ENCODE data around the gene LGALS1.

Gene LGALS1

DNA sequence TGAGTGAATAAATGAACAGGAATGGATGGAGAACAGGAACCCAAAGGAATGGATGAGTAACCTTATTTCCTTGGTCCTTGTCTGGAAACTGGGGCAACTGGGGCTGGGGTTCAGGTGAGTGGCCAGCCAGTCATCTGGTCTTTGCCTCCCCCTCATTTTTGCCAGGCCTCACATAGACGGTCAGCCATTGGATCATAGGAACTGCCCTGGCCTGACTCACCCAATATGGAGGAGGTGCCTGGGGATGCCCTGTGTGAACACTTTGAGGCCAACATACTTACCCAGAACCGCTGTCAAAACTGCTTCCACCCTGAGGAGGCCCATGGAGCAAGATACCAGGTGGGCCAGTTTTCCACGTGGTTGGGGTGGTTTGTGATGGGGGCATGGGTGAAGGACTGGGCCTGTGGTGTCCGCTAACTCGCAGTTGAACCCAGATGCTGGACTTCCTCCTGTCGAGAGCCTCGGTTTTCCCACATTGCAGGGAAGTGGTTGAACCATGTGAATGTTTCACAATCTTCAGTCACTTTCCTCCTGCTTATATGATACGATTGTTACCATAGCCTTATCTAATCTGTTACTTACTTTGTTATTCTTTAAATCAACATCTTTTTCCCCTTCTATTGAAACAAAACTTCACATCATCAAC is 25.8 kb downstream of the LGALS1 start:
- H3K27me3 ChIP-seq (ENCODE audit: control insufficient read depth, insufficient read depth, low read length): no peaks in the 10 kb centered on the region
- H3K9ac ChIP-seq (ENCODE audit: low read length): no peak overlapping the region
- H3K27ac ChIP-seq (ENCODE audit: low read length): no peak overlapping the region
- no peaks in the 10 kb centered on the region for H3K4me1 ChIP-seq (ENCODE audit: control insufficient read depth, low read depth, low read length)
- H3K4me3 ChIP-seq (ENCODE audit: low read length): no peak overlapping the region
- no peaks in the 10 kb centered on the region for H3K9me3 ChIP-seq (ENCODE audit: control insufficient read depth, low read depth, low read length)
- H3K36me3 ChIP-seq (ENCODE audit: control insufficient read depth, low read depth, low read length): peaks cover 39% of the 10 kb centered on the region

- H3K9ac ChIP-seq (ENCODE audit: low read length): no peak overlapping the region
- H3K4me1 ChIP-seq (ENCODE audit: control insufficient read depth, low read depth, low read length): no peaks in the 10 kb centered on the region
- peaks cover 39% of the 10 kb centered on the region for H3K36me3 ChIP-seq (ENCODE audit: control insufficient read depth, low read depth, low read length)
- no peaks in the 10 kb centered on the region for H3K27me3 ChIP-seq (ENCODE audit: control insufficient read depth, insufficient read depth, low read length)
- no peak overlapping the region for H3K4me3 ChIP-seq (ENCODE audit: low read length)
- H3K27ac ChIP-seq (ENCODE audit: low read length): no peak overlapping the region
- no peaks in the 10 kb centered on the region for H3K9me3 ChIP-seq (ENCODE audit: control insufficient read depth, low read depth, low read length)
Measured at GRCh38 chr22:37703906-37704305, 28.5 kb downstream of the LGALS1 start.

DNA sequence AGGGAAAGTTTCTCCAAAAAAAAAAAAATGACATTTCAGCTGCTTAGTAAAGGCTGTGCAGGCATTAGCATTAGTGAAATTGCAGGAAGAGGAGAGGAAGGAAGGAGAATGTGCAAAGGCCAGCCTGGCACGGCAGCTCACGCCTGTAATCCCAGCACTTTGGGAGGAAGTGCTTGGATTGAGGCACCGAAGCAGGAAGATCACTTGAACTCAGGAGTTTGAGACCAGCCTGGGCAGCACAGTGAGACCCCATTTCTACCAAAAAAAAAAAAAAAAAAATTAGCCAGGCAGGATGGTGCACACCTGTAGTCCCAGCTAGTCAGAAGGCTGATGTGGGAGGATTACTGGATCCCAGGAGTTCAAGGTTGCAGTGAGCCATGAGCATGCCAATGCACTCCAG is 29.2 kb downstream of the LGALS1 start:
- H3K4me1 ChIP-seq (ENCODE audit: control insufficient read depth, low read depth, low read length): no peaks in the 10 kb centered on the region
- no peak overlapping the region for H3K27ac ChIP-seq (ENCODE audit: low read length)
- H3K9me3 ChIP-seq (ENCODE audit: control insufficient read depth, low read depth, low read length): no peaks in the 10 kb centered on the region
- no peak overlapping the region for H3K4me3 ChIP-seq (ENCODE audit: low read length)
- H3K36me3 ChIP-seq (ENCODE audit: control insufficient read depth, low read depth, low read length): peaks cover 37% of the 10 kb centered on the region
- no peak overlapping the region for H3K9ac ChIP-seq (ENCODE audit: low read length)
- H3K27me3 ChIP-seq (ENCODE audit: control insufficient read depth, insufficient read depth, low read length): no peaks in the 10 kb centered on the region

DNA sequence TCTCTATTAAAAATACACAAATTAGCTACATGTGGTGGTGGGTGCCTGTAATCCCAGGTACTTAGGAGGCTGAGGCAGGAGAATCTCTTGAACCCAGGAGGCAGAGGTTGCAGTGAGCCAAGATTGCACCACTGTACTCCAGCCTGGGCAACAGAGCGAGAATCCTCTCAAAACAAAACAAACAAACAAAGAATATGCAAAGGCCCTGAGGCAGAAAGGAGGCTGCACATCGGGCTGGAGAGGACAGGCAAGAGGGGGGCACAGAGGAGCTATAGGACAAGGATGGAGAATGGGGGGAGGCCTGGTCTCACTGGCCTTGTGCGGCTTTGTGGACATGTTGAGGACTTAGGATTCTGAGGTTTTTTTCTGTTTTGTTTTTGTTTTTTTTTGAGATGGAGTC is 29.8 kb downstream of the LGALS1 start:
- Histone ChIP-seq H3K27me3 (ENCODE audit: control insufficient read depth, insufficient read depth, low read length) (no peaks in the 10 kb centered on the region), H3K36me3 (ENCODE audit: control insufficient read depth, low read depth, low read length) (peaks cover 40% of the 10 kb centered on the region), H3K9ac (ENCODE audit: low read length) (no peak overlapping the region), H3K4me1 (ENCODE audit: control insufficient read depth, low read depth, low read length) (no peaks in the 10 kb centered on the region), H3K9me3 (ENCODE audit: control insufficient read depth, low read depth, low read length) (no peaks in the 10 kb centered on the region), H3K4me3 (ENCODE audit: low read length) (no peak overlapping the region), H3K27ac (ENCODE audit: low read length) (no peak overlapping the region)

DNA sequence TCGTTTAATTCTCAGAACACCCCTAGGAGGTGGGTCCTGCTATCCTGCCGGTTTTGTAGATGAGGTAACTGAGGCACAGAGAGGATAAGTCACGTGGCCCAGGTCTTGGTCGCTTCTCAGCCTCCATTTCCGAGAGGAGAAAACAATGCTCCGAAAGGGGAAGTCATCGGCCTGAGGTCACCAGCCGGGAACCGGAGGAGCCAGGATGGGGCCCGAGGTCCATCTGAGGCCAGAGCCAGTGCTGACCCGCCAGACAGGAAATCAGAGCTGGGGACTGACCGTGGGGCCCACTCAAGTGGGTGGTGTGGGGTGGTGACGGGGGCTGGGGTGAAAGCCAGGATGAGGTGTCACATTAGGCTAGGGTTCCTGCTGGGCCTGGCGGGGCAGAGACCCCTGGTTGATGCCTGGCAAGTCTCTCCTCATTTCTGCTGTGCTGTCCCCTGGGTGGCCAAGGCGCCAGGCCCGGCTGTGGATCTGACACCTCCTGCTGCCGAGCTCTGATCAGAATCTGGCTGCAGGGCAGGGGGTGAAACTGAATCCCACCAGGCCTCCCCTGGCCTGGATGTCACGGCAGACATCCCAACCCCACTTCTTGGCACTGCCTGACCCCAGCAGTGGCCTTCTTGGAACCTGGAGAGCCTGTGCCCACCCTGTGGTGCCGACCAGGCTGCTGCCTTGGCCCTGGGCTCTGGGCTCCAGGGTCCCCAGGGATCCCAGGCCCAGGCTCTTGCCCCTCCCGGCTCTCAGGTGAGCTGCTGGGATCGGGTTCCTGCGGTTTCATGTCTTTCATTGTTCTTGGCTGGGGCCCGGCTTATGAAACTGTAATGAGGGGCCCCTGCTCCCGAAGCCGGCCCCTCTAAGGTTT is 33.4 kb downstream of the LGALS1 start:
- Histone ChIP-seq H3K27me3 (ENCODE audit: control insufficient read depth, insufficient read depth, low read length) (no peaks in the 10 kb centered on the region), H3K36me3 (ENCODE audit: control insufficient read depth, low read depth, low read length) (peaks cover 24% of the 10 kb centered on the region), H3K4me1 (ENCODE audit: control insufficient read depth, low read depth, low read length) (no peaks in the 10 kb centered on the region), H3K9ac (ENCODE audit: low read length) (no peak overlapping the region), H3K4me3 (ENCODE audit: low read length) (no peak overlapping the region), H3K9me3 (ENCODE audit: control insufficient read depth, low read depth, low read length) (no peaks in the 10 kb centered on the region), H3K27ac (ENCODE audit: low read length) (no peak overlapping the region)

DNA sequence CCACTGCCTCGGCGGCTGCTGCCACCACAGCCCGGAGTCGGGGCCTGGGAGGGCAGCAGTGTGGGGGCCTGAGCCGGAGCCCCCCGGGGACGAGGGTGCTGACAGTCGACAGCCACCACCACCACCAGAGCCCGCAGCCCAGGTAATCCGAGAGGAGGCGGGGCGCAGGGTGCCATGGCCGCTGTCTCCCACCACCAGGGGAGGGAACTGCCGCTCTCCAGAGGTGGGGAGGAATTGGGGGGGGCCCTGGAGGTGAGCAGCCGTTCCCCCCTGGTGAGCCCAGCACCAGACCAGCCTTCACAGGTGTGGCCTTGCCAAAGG is 34.0 kb downstream of the LGALS1 start:
- H3K9me3 ChIP-seq (ENCODE audit: control insufficient read depth, low read depth, low read length): no peaks in the 10 kb centered on the region

GRCh38 chr22:37710675-37711074 is 35.2 kb downstream of the LGALS1 start:
- Histone ChIP-seq H3K9me3 (ENCODE audit: control insufficient read depth, low read depth, low read length) (no peaks in the 10 kb centered on the region), H3K4me1 (ENCODE audit: control insufficient read depth, low read depth, low read length) (no peaks in the 10 kb centered on the region), H3K9ac (ENCODE audit: low read length) (no peak overlapping the region), H3K27ac (ENCODE audit: low read length) (no peak overlapping the region), H3K36me3 (ENCODE audit: control insufficient read depth, low read depth, low read length) (peaks cover 14% of the 10 kb centered on the region), H3K27me3 (ENCODE audit: control insufficient read depth, insufficient read depth, low read length) (no peaks in the 10 kb centered on the region), H3K4me3 (ENCODE audit: low read length) (no peak overlapping the region)

More for the DNA sequence above, 34.0 kb downstream of the LGALS1 start:
- peaks cover 19% of the 10 kb centered on the region for H3K36me3 ChIP-seq (ENCODE audit: control insufficient read depth, low read depth, low read length)
- H3K4me1 ChIP-seq (ENCODE audit: control insufficient read depth, low read depth, low read length): no peaks in the 10 kb centered on the region
- H3K27me3 ChIP-seq (ENCODE audit: control insufficient read depth, insufficient read depth, low read length): no peaks in the 10 kb centered on the region
- H3K27ac ChIP-seq (ENCODE audit: low read length): no peak overlapping the region
- no peak overlapping the region for H3K4me3 ChIP-seq (ENCODE audit: low read length)
- H3K9ac ChIP-seq (ENCODE audit: low read length): no peak overlapping the region

DNA sequence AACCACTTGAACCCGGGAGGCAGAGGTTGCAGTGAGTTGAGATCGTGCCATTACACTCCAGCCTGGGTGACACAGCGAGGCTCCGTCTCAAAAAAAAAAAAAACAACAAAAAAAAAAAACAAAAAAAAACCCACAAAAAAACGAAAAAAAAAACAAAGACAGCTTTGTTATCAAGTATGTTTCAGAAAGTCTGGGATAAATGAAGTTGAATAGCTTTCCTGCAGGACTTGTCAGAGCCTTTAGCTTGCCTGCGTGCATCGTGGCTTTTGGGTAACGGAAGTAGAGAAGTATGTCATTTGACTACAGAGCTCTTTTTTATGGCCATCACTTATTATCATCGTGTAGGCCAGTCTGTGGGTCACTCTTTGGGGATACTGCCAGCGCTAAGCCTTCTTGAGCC is 36.1 kb downstream of the LGALS1 start:
- no peaks in the 10 kb centered on the region for H3K27me3 ChIP-seq (ENCODE audit: control insufficient read depth, insufficient read depth, low read length)
- H3K9me3 ChIP-seq (ENCODE audit: control insufficient read depth, low read depth, low read length): no peaks in the 10 kb centered on the region
- no peak overlapping the region for H3K4me3 ChIP-seq (ENCODE audit: low read length)
- H3K9ac ChIP-seq (ENCODE audit: low read length): no peak overlapping the region
- no peak overlapping the region for H3K27ac ChIP-seq (ENCODE audit: low read length)
- no peaks in the 10 kb centered on the region for H3K4me1 ChIP-seq (ENCODE audit: control insufficient read depth, low read depth, low read length)
- peaks cover 12% of the 10 kb centered on the region for H3K36me3 ChIP-seq (ENCODE audit: control insufficient read depth, low read depth, low read length)

DNA sequence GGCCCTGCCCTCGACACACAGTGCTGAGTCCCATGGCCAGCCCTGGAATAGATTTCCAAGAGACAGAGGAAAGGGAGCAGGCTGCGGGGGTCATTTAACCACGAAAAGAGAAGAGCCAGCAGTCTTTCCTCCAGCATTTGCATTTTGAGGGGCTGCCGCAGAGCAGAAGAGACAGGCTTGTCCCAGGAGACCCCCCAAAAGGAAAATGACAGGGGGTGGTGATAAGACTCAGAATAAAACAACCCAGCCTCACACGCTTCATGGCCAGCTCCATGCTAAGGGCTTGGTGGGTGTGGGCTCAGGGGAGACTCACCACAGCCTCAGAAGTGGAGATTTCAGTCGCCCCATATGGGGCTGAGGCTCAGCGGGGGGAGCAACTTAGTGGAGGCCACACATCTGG is 38.3 kb downstream of the LGALS1 start:
- Histone ChIP-seq H3K4me1 (ENCODE audit: control insufficient read depth, low read depth, low read length) (no peaks in the 10 kb centered on the region), H3K9me3 (ENCODE audit: control insufficient read depth, low read depth, low read length) (no peaks in the 10 kb centered on the region), H3K9ac (ENCODE audit: low read length) (no peak overlapping the region), H3K27me3 (ENCODE audit: control insufficient read depth, insufficient read depth, low read length) (no peaks in the 10 kb centered on the region), H3K36me3 (ENCODE audit: control insufficient read depth, low read depth, low read length) (peaks cover 12% of the 10 kb centered on the region), H3K4me3 (ENCODE audit: low read length) (no peak overlapping the region), H3K27ac (ENCODE audit: low read length) (no peak overlapping the region)

GRCh38 chr22:37714634-37715033 is 39.2 kb downstream of the LGALS1 start:
- Histone ChIP-seq H3K9me3 (ENCODE audit: control insufficient read depth, low read depth, low read length) (no peaks in the 10 kb centered on the region), H3K4me1 (ENCODE audit: control insufficient read depth, low read depth, low read length) (no peaks in the 10 kb centered on the region), H3K27me3 (ENCODE audit: control insufficient read depth, insufficient read depth, low read length) (no peaks in the 10 kb centered on the region), H3K27ac (ENCODE audit: low read length) (no peak overlapping the region), H3K36me3 (ENCODE audit: control insufficient read depth, low read depth, low read length) (peaks cover 12% of the 10 kb centered on the region), H3K9ac (ENCODE audit: low read length) (no peak overlapping the region), H3K4me3 (ENCODE audit: low read length) (no peak overlapping the region)

GRCh38 chr22:37715760-37716159 is 40.3 kb downstream of the LGALS1 start:
- H3K9ac ChIP-seq (ENCODE audit: low read length): no peak overlapping the region

GRCh38 chr22:37716708-37717107 is 41.3 kb downstream of the LGALS1 start:
- peaks cover 7% of the 10 kb centered on the region for H3K36me3 ChIP-seq (ENCODE audit: control insufficient read depth, low read depth, low read length)
- no peaks in the 10 kb centered on the region for H3K4me1 ChIP-seq (ENCODE audit: control insufficient read depth, low read depth, low read length)
- H3K27me3 ChIP-seq (ENCODE audit: control insufficient read depth, insufficient read depth, low read length): no peaks in the 10 kb centered on the region
- H3K9me3 ChIP-seq (ENCODE audit: control insufficient read depth, low read depth, low read length): no peaks in the 10 kb centered on the region
- H3K27ac ChIP-seq (ENCODE audit: low read length): no peak overlapping the region
- H3K4me3 ChIP-seq (ENCODE audit: low read length): no peak overlapping the region
- no peak overlapping the region for H3K9ac ChIP-seq (ENCODE audit: low read length)

More at GRCh38 chr22:37715760-37716159, 40.3 kb downstream of the LGALS1 start:
- H3K9me3 ChIP-seq (ENCODE audit: control insufficient read depth, low read depth, low read length): no peaks in the 10 kb centered on the region
- H3K27me3 ChIP-seq (ENCODE audit: control insufficient read depth, insufficient read depth, low read length): no peaks in the 10 kb centered on the region
- no peak overlapping the region for H3K27ac ChIP-seq (ENCODE audit: low read length)
- H3K4me1 ChIP-seq (ENCODE audit: control insufficient read depth, low read depth, low read length): no peaks in the 10 kb centered on the region
- no peak overlapping the region for H3K4me3 ChIP-seq (ENCODE audit: low read length)
- H3K36me3 ChIP-seq (ENCODE audit: control insufficient read depth, low read depth, low read length): peaks cover 9% of the 10 kb centered on the region

All from iPS-18a (cell line).